DMS 273 treated with DMSO at 0.1 percent for 48 hours (cell line): ENCODE data around the gene TBX3.
A peak's percentile ranks its signal among the peaks of the same experiment; 100 is the strongest.

Experiments
- DNase-seq: peaks from one replicate; lab custom pipeline; 2025; lab: John Stamatoyannopoulos, UW

Gene TBX3

GRCh38 chr12:114627393-114627792 is 56.6 kb downstream of the TBX3 start:
- DNase-seq: no peak

GRCh38 chr12:114625294-114625851 is 58.6 kb downstream of the TBX3 start:
- DNase-seq: peak; percentile 0

- no peak for DNase-seq
Measured at GRCh38 chr12:114623737-114624136, 60.2 kb downstream of the TBX3 start.
